Ishikawa (cell line): ENCODE measurements around the gene BOLA3.

ENCODE experiments used
- CEBPB ChIP-seq: IDR thresholded peaks from 2 replicates; pipeline ENCODE4 v1.6.1; 2012
- EGR1 ChIP-seq: IDR thresholded peaks from 2 replicates; pipeline ENCODE4 v1.6.1; 2012
- EP300 ChIP-seq: IDR thresholded peaks from 2 replicates; pipeline ENCODE4 v1.6.1; 2012; ENCODE audit warnings: borderline replicate concordance
- FOXM1 ChIP-seq: IDR thresholded peaks from 2 replicates; pipeline ENCODE4 v1.6.1; 2012; ENCODE audit warnings: low read depth, borderline replicate concordance
- MAX ChIP-seq: IDR thresholded peaks from 2 replicates; pipeline ENCODE4 v1.6.1; 2012
- NFIC ChIP-seq: IDR thresholded peaks from 2 replicates; pipeline ENCODE4 v1.6.1; 2012
- RAD21 ChIP-seq: IDR thresholded peaks from 2 replicates; pipeline ENCODE4 v1.6.1; 2012; ENCODE audit warnings: low read depth
- REST ChIP-seq: IDR thresholded peaks from 2 replicates; pipeline ENCODE4 v1.6.1; 2012; ENCODE audit warnings: low read depth, mild to moderate bottlenecking
- TAF1 ChIP-seq: IDR thresholded peaks from 2 replicates; pipeline ENCODE4 v1.6.1; 2012; ENCODE audit warnings: low read depth, mild to moderate bottlenecking
- TCF12 ChIP-seq: IDR thresholded peaks from 2 replicates; pipeline ENCODE4 v1.6.1; 2012; ENCODE audit warnings: low read depth
- TEAD4 ChIP-seq: IDR thresholded peaks from 2 replicates; pipeline ENCODE4 v1.6.1; 2012
- USF1 ChIP-seq: IDR thresholded peaks from 2 replicates; pipeline ENCODE4 v1.6.1; 2012
- YY1 ChIP-seq: IDR thresholded peaks from 2 replicates; pipeline ENCODE4 v1.6.1; 2012; ENCODE audit warnings: low read depth
- ZBTB7A ChIP-seq: IDR thresholded peaks from 2 replicates; pipeline ENCODE4 v1.6.1; 2012; ENCODE audit warnings: low read depth

- no peak for TF ChIP-seq NFIC
- TF ChIP-seq TCF12, result no peak
- TF ChIP-seq REST, result no peak
- TF ChIP-seq TAF1, result no peak
- no peak for TF ChIP-seq CEBPB
- TF ChIP-seq EGR1, result no peak
- no peak for TF ChIP-seq RAD21
- TF ChIP-seq ZBTB7A, result no peak
- TF ChIP-seq USF1, result no peak
- no peak for TF ChIP-seq EP300
- no peak for TF ChIP-seq YY1
- TF ChIP-seq MAX, result no peak
- TF ChIP-seq FOXM1, result no peak
- TF ChIP-seq TEAD4, result no peak
Measured at GRCh38 chr2:74152954-74153353, 5.2 kb upstream of the BOLA3 start.
